Measurements from ENCODE around the gene ACTRT3. TPM values are rescaled to one million over a fixed set of nuclear protein-coding genes. Genes with fewer than 3 reads are reported as not detected.

The ACTRT3 gene
- total and polyA plus RNA-seq, 2 donors (not counting 1 experiment from before 2014, with no cell fraction given): 1.8 to 6.1 TPM

GRCh38 chr3:169771497-169772304 lies 2.3 kb upstream of the ACTRT3 start:
- Histone ChIP-seq H3K79me2 (ENCODE audit: control insufficient read depth, insufficient read depth, low read length) (peaks cover 25% of the 10 kb centered on the region), H3K36me3 (ENCODE audit: control insufficient read depth, insufficient read depth, low read length) (no peaks in the 10 kb centered on the region), H3K4me3 (replicated peaks in 1 of 4; ENCODE audit: control extremely low read depth in 1 of 4, insufficient read depth in 1 of 4, low read depth in 3 of 4, low read length in 4 of 4) (peak overlapping the region; percentile 64 to 97 (median 88)), H3K4me1 (ENCODE audit: control insufficient read depth, extremely low read depth, insufficient read depth, low read length) (peaks cover 5% of the 10 kb centered on the region), H3K27me3 (ENCODE audit: control insufficient read depth, insufficient read depth, low read length) (no peaks in the 10 kb centered on the region), H3K9me3 (ENCODE audit: control insufficient read depth, insufficient read depth, low read depth, low read length) (no peaks in the 10 kb centered on the region), H3K27ac (ENCODE audit: insufficient read depth, low read length) (peak overlapping the region; percentile 99), H4K20me1 (ENCODE audit: control insufficient read depth, extremely low read depth, insufficient read depth, low read length) (no peaks in the 10 kb centered on the region), H2AFZ (ENCODE audit: low read length) (peak overlapping the region; percentile 96), H3K4me2 (ENCODE audit: extremely low read depth, insufficient read depth, low read length) (peak overlapping the region; percentile 90), H3K9ac (ENCODE audit: insufficient read depth, low read length) (peak overlapping the region; percentile 54)
- DNase-seq (ENCODE audit: low read depth in 2 of 2): peak; percentile 65 to 89
- TF ChIP-seq CTCF (conservative IDR thresholded peaks at IDR 0.05 in 1 of 2, IDR thresholded peaks at IDR 0.05 in 1 of 2; ENCODE audit: low read depth in 1 of 2, low read length in 2 of 2): no peak
- TF ChIP-seq EZH2 (IDR thresholded peaks at IDR 0.05; ENCODE audit: low read length, missing control alignments): no peak

- H3K36me3 ChIP-seq (ENCODE audit: control insufficient read depth, insufficient read depth, low read length): no peaks in the 10 kb centered on the region
- peak within 1 kb of the TSS; percentile 75 for H2AFZ ChIP-seq (ENCODE audit: low read length)
- peak within 1 kb of the TSS; percentile 66 for H3K27ac ChIP-seq (ENCODE audit: insufficient read depth, low read length)
- peak within 1 kb of the TSS; percentile 72 for H3K4me2 ChIP-seq (ENCODE audit: extremely low read depth, insufficient read depth, low read length)
- TF ChIP-seq CTCF (conservative IDR thresholded peaks at IDR 0.05 in 1 of 2, IDR thresholded peaks at IDR 0.05 in 1 of 2; ENCODE audit: low read depth in 1 of 2, low read length in 2 of 2) (no peak), EZH2 (IDR thresholded peaks at IDR 0.05; ENCODE audit: low read length, missing control alignments) (no peak)
- H4K20me1 ChIP-seq (ENCODE audit: control insufficient read depth, extremely low read depth, insufficient read depth, low read length): no peaks in the 10 kb centered on the region
- no peaks in the 10 kb centered on the region for H3K4me1 ChIP-seq (ENCODE audit: control insufficient read depth, extremely low read depth, insufficient read depth, low read length)
- H3K27me3 ChIP-seq (ENCODE audit: control insufficient read depth, insufficient read depth, low read length): no peaks in the 10 kb centered on the region
- H3K4me3 ChIP-seq (replicated peaks in 1 of 4; ENCODE audit: control extremely low read depth in 1 of 4, insufficient read depth in 1 of 4, low read depth in 3 of 4, low read length in 4 of 4): peak within 1 kb of the TSS; percentile 55 to 81 (median 80)
- peak within 1 kb of the TSS; percentile 79 for H3K9ac ChIP-seq (ENCODE audit: insufficient read depth, low read length)
- no peaks in the 10 kb centered on the region for H3K9me3 ChIP-seq (ENCODE audit: control insufficient read depth, insufficient read depth, low read depth, low read length)
- DNase-seq (ENCODE audit: low read depth in 2 of 2): peak; percentile 89 to 95
- no peaks in the 10 kb centered on the region for H3K79me2 ChIP-seq (ENCODE audit: control insufficient read depth, insufficient read depth, low read length)
These were observed 4.3 kb downstream of the ACTRT3 start, which contains the start of gene TERC for GRCh38 chr3:169764882-169765612. Gene TERC, minus strand, starts transcription at chr3:169765060.

GRCh38 chr3:169764312-169764881 lies 5.0 kb downstream of the ACTRT3 start:
- H3K4me3 ChIP-seq (replicated peaks in 1 of 4; ENCODE audit: control extremely low read depth in 1 of 4, insufficient read depth in 1 of 4, low read depth in 3 of 4, low read length in 4 of 4): peak overlapping the region; percentile 55 to 81 (median 80)
- H3K9me3 ChIP-seq (ENCODE audit: control insufficient read depth, insufficient read depth, low read depth, low read length): no peaks in the 10 kb centered on the region
- H3K79me2 ChIP-seq (ENCODE audit: control insufficient read depth, insufficient read depth, low read length): no peaks in the 10 kb centered on the region
- H2AFZ ChIP-seq (ENCODE audit: low read length): peak overlapping the region; percentile 75
- DNase-seq (ENCODE audit: low read depth in 2 of 2): peak; percentile 68 to 69
- no peak for TF ChIP-seq CTCF (conservative IDR thresholded peaks at IDR 0.05 in 1 of 2, IDR thresholded peaks at IDR 0.05 in 1 of 2; ENCODE audit: low read depth in 1 of 2, low read length in 2 of 2)
- no peak for TF ChIP-seq EZH2 (IDR thresholded peaks at IDR 0.05; ENCODE audit: low read length, missing control alignments)
- no peaks in the 10 kb centered on the region for H3K4me1 ChIP-seq (ENCODE audit: control insufficient read depth, extremely low read depth, insufficient read depth, low read length)
- peak overlapping the region; percentile 79 for H3K9ac ChIP-seq (ENCODE audit: insufficient read depth, low read length)
- no peaks in the 10 kb centered on the region for H4K20me1 ChIP-seq (ENCODE audit: control insufficient read depth, extremely low read depth, insufficient read depth, low read length)
- H3K27me3 ChIP-seq (ENCODE audit: control insufficient read depth, insufficient read depth, low read length): no peaks in the 10 kb centered on the region
- no peaks in the 10 kb centered on the region for H3K36me3 ChIP-seq (ENCODE audit: control insufficient read depth, insufficient read depth, low read length)
- peak overlapping the region; percentile 66 for H3K27ac ChIP-seq (ENCODE audit: insufficient read depth, low read length)
- peak overlapping the region; percentile 72 for H3K4me2 ChIP-seq (ENCODE audit: extremely low read depth, insufficient read depth, low read length)

Measured in fibroblast of lung (primary cell).